Eye (tissue), 1 donor: ENCODE measurements around the gene TBL3.
A peak's percentile ranks its signal among the peaks of the same experiment; 100 is the strongest.

Experiments
- DNase-seq: peaks from one replicate; pipeline ENCODE4 v3.0.0-alpha.2; 2015

The TBL3 gene

GRCh38 chr16:2023092-2024031, 51.5 kb downstream of the TBL3 start:
- peak; percentile 96 for DNase-seq

DNA sequence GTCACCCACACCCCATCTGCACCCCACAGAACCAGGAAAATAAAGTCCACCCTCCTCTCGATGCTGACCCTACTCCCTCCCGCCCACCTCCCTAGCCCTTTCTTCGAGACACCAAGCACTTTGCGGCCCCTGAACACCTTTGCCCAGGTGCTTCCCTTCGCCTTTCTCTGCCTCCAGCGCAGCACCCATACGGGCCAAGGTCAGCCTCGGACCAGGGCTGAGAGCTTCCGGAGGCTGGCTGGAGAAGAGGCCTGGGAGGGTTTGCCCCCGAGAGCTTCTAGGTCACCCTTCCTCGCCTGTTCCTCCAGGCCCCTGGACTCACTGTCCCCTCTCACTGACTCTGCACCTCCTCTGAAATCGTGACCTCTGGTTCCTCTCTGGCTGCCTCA, 52.2 kb downstream of the TBL3 start:
- no peak for DNase-seq

- DNase-seq: no peak
These were observed 53.4 kb downstream of the TBL3 start for GRCh38 chr16:2025251-2025650.

GRCh38 chr16:2025878-2026460, 54.1 kb downstream of the TBL3 start:
- DNase-seq: no peak

DNA sequence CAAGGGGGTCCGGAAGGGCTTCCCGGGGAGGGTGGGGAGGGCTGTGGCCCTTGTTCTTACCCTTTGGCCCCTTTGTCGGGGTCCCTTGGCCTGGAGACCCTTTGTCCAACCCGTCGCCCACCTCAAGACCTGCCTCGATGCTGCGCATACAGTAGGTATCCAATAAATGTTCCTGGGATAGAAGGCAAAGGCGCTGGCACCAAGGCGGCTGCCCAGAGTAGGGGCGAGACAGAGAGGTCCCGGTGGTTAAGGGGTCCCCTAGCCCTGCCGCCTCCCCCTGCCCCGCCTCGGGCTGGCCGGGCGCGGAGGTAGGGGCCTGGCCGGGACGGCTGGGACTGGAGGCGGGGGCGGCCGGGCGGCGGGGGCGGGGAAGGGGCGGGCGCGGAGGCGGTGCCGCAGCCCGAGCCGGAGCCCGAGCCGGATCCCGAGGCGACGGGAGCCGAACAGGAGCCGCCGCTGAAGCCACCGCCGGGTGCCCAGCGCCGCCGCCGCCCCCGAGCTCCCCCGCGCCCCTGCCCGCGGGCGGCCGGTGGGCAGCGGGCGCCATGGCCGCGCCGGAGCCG, 54.7 kb downstream of the TBL3 start, which contains the start of gene NHERF2:
Gene NHERF2 (plus strand): TSS at position 442 of the 563 bp plus-strand sequence. CDS start 104 bp downstream, at position 546.
- DNase-seq: no peak

- peak; percentile 50 for DNase-seq
These were observed 55.5 kb downstream of the TBL3 start for GRCh38 chr16:2027024-2028010.

DNA sequence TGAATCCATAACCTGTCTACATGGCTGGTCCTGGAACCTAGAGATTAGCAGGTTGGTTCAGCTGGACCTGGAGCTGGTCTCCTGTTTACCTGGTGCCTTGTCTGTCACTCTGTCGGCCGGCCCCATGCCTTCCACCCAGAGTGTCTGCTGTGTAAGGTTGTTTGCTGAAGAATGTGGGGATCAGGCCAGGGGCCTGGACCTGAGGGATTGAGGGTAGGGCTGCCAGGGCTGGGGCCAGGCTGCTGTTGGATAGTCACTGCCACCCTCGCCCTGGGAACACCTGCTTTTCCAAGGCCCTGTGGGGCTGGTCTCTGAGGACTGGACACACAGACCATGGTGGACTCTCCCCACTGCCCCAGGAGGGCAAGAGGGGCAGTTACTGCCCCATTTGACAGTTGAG, 56.3 kb downstream of the TBL3 start:
- no peak for DNase-seq

DNA sequence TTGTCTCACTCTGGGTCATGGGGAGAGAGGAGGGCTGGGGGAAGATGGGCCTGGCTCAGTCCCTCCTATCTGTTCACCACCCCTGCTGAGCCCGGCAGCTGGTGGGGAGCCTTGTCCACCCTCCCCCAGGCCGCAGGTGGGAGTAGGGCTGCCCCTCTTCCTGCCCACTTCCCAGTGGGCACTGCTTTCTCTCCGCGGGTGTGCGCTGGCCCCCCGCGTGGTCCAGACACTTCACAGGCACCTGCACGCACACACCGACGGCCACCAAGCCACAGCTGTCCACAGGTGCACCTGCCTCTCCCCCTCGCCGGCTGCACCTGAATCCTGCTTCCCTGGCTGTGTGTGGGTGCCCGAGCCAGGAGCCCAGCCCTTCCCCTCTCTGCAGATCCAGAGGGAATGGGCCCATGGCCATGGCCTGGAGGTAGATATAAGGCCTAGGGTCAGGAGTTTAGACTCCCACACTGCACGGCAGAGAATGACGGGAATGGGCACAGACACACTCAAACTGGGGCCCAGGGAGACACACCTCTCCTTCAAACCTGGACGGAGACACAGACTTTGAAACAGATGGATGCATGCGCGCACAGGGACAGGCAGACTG, 56.9 kb downstream of the TBL3 start:
- no peak for DNase-seq

- no peak for DNase-seq
These were observed 57.5 kb downstream of the TBL3 start for GRCh38 chr16:2029350-2029749.

DNA sequence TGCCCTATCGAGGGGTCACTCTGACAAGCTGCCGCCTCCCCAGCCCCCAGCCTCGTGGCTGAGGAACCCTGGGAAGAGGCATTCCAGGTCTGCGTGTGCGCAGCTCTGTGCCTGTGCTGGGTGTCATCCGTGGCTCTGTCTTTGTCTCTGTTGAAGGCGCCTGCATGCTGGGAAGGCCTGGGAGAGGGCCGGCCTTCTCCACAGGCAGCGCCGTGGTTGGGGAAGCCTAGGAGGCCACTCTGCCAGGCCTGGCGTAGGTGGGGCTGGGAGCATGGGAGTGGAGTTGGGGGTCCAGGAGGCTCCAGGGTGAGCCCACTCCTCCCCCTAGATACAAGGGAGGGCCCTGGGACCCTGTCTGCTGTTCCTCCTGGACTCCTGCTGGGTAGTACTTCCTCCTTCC, 58.2 kb downstream of the TBL3 start:
- DNase-seq: no peak

DNA sequence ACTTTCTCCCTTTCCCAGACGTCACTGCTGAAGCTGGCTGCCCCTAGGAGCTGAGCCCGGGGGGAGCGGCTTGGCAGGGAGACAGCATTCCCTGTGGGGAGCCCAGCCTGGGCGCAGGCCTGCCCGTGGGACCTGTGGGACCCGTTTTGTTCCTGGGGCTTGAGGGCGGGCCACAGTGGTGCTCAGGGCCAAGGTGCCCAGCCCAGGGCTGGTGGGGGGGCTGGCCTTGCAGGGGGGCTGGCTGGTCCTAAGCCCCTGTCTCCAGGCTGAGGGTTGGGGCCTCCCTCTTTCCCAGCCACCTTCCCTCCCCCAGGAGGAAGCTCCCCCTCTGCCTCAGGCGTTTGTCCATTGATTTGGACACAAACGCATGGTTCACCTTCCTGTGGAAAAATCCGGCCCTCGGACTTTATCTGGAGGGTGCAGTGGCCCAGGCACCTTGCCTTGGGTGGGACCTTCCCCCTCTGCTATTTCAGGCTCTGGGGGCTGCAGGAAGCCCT, 59.3 kb downstream of the TBL3 start:
- no peak for DNase-seq
